ENCODE results near the gene ATG4B. TPM values are rescaled to one million over a fixed set of nuclear protein-coding genes. Genes with fewer than 3 reads are reported as not detected.
A peak's percentile ranks its signal among the peaks of the same experiment; 100 is the strongest.

The ATG4B gene
- total and polyA plus RNA-seq, 11 donors = 35.9 to 75.1 (median 48.3) TPM

- Histone ChIP-seq H3K27me3 (no peaks in the 10 kb centered on the region), H3K9me3 (peaks cover 0 to 4% (median 0%) of the 10 kb centered on the region in 12 donors), H3K4me3 (no peak overlapping the region), H3K27ac (peak overlapping the region in 11 of 12 donors; percentile 6 to 92 (median 78)), H3K36me3 (peaks cover 0 to 5% (median 0%) of the 10 kb centered on the region in 9 donors), H3K4me1 (peaks cover 0 to 37% (median 18%) of the 10 kb centered on the region in 12 donors)
- DNase-seq (peak in 1 of 5 donors; percentile 27), ATAC-seq (peak in 3 of 4 donors; percentile 10 to 14 (median 14))
- TF ChIP-seq POLR2A (IDR thresholded peaks at IDR 0.05) (no peak), CTCF (IDR thresholded peaks at IDR 0.05) (no peak)
- intact Hi-C loops (cut with DNase I) = loop anchor here in 6 of 10 donors (2.0 to 10.0 kb wide), 4 partner anchors 18 to 264 kb away; partner anchors contain the start of genes STK25 (in 5 of the 6), FARP2 (in 2 of the 6), ATG4B (in 1 of the 6) and THAP4 (in 1 of the 6)
- WGBS, 4 donors = 65 to 77% (median 70%) methylated on average over 8 to 11 of the region's 11 CpGs
Observed at GRCh38 chr2:241618829-241619228, 18.7 kb upstream of the ATG4B start.

DNA sequence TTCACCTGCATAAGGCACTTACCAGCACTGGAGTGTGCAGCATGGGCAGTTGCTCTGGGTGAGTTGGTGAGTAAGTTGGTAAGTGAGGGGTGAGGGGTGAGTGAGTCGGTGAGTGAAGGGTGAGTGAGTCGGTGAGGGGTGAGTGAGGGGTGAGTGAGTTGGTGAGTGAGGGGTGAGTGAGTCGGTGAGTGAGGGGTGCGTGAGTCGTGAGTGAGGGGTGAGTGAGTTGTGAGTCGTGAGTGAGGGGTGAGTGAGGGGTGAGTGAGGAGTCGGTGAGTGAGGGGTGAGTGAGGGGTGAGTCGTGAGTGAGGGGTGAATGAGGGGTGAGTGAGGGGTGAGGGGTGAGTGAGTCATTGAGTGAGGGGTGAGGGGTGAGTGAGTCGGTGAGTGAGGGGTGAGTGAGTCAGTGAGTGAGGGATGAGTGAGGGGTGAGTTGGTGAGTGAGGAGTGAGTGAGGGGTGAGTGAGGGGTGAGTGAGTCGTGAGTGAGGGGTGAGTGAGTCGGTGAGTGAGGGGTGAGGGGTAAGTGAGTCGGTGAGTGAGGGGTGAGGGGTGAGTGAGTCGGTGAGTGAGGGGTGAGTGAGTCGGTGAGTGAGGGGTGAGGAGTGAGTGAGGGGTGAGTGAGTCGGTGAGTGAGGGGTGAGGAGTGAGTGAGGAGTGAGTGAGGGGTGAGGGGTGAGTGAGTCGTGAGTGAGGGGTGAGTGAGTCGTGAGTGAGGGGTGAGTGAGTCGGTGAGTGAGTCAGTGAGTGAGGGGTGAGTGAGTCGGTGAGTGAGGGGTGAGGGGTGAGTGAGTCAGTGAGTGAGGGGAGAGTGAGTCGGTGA is 17.7 kb upstream of the ATG4B start:
- peaks cover 0 to 4% (median 0%) of the 10 kb centered on the region in 12 donors for H3K9me3 ChIP-seq
- H3K27me3 ChIP-seq = no peaks in the 10 kb centered on the region
- ATAC-seq = no peak
- 88 to 95% (median 94%) methylated on average over 18 to 20 of the region's 20 CpGs for WGBS, 4 donors
- H3K27ac ChIP-seq = no peak overlapping the region
- peak in 1 of 5 donors; percentile 13 for DNase-seq
- intact Hi-C loops (cut with DNase I) = loop anchor here in 7 of 10 donors (1.0 to 10.0 kb wide), 5 partner anchors 16 to 265 kb away; partner anchors contain the start of genes STK25 (in 5 of the 7), FARP2 (in 2 of the 7), ATG4B (in 1 of the 7) and THAP4 (in 1 of the 7)
- no peak for TF ChIP-seq CTCF (IDR thresholded peaks at IDR 0.05)
- no peak for TF ChIP-seq POLR2A (IDR thresholded peaks at IDR 0.05)
- peaks cover 0 to 37% (median 18%) of the 10 kb centered on the region in 12 donors for H3K4me1 ChIP-seq
- peaks cover 0 to 5% (median 0%) of the 10 kb centered on the region in 9 donors for H3K36me3 ChIP-seq
- H3K4me3 ChIP-seq = no peak overlapping the region

DNA sequence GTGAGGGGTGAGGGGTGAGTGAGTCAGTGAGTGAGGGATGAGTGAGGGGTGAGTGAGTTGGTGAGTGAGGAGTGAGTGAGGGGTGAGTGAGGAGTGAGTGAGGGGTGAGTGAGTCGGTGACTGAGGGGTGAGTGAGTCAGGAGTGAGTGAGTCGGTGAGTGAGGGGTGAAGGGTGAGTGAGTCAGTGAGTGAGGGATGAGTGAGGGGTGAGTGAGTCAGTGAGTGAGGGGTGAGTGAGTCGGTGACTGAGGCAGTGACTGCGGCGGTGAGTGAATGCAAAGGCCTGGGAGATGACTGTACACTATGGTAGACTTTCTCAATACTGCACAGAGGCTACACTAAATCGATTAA is 17.1 kb upstream of the ATG4B start:
- Histone ChIP-seq H3K27ac (no peak overlapping the region), H3K36me3 (peaks cover 0 to 5% (median 0%) of the 10 kb centered on the region in 9 donors), H3K9me3 (peaks cover 0 to 4% (median 0%) of the 10 kb centered on the region in 12 donors), H3K4me1 (peaks cover 0 to 37% (median 18%) of the 10 kb centered on the region in 12 donors), H3K4me3 (no peak overlapping the region), H3K27me3 (no peaks in the 10 kb centered on the region)
- ATAC-seq (no peak), DNase-seq (peak in 1 of 5 donors; percentile 1)
- 93 to 98% (median 95%) methylated on average over 6 of the region's 6 CpGs for WGBS, 4 donors
- TF ChIP-seq CTCF (IDR thresholded peaks at IDR 0.05) = no peak
- no peak for TF ChIP-seq POLR2A (IDR thresholded peaks at IDR 0.05)
- intact Hi-C loops (cut with DNase I) = loop anchor here in 1 of 10 donors (1.0 kb wide), 1 partner anchor 16 kb away; no protein-coding TSS in a partner anchor

DNA sequence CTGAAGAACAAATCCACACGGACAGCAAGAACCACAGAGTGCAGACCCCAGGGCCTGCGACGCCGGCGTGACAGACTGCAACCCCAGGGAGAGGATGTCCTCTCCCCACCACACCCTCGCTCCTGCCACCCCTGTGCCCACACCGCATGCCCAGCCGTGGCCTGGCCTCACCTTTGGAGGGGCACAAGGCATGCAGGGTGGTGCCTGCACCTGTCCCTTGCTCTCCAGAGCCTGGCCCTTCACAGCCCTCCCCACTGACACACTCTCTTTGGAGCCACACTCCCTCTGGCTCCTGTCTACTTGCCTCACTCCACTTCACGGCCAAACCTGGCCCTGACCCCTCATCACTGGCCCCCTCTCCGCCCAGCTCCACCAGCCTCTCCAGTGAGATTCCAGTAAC is 9.8 kb upstream of the ATG4B start:
- H3K36me3 ChIP-seq = peaks cover 0 to 48% (median 38%) of the 10 kb centered on the region in 9 donors
- intact Hi-C loops (cut with DNase I) = no loop called here
- ATAC-seq = peak in 1 of 4 donors; percentile 25
- H3K9me3 ChIP-seq = no peaks in the 10 kb centered on the region
- H3K4me1 ChIP-seq = no peaks in the 10 kb centered on the region
- H3K27me3 ChIP-seq = no peaks in the 10 kb centered on the region
- 91 to 94% (median 92%) methylated on average over 10 of the region's 10 CpGs for WGBS, 4 donors
- TF ChIP-seq CTCF (IDR thresholded peaks at IDR 0.05) (no peak), POLR2A (IDR thresholded peaks at IDR 0.05) (no peak)
- H3K27ac ChIP-seq = no peak overlapping the region
- DNase-seq = no peak
- no peak overlapping the region for H3K4me3 ChIP-seq

Data from heart left ventricle (tissue), 16 donors.